Neural cell (in vitro differentiated cells): ENCODE results near the gene COL18A1. TPM values are rescaled to one million over a fixed set of nuclear protein-coding genes. Genes with fewer than 3 reads are reported as not detected.

Experiments used
- H2AFZ ChIP-seq: fragments of 200-600, 300-800 bp; sonication (generic), shearing (Covaris generic); 2 replicates; pipeline ENCODE4 v1.6.0; 2014; ENCODE audit warnings: low read depth, mild to moderate bottlenecking, antibody characterized with exemption, low read length, moderate library complexity
- H3F3A ChIP-seq: fragments of 200-600 bp; shearing (Covaris generic); 2 replicates; pipeline ENCODE4 v1.6.1; 2016; ENCODE audit warnings: mild to moderate bottlenecking, moderate library complexity, mixed read lengths, antibody characterized with exemption, low read length; ENCODE audit not compliant: insufficient read depth, poor library complexity, severe bottlenecking
- H3K27ac ChIP-seq: fragments of 200-600, 300-800 bp; sonication (generic), shearing (Covaris generic); 2 replicates; pipeline ENCODE4 v1.5.1; 2014; ENCODE audit warnings: mild to moderate bottlenecking, low read length, moderate library complexity
- H3K27me3 ChIP-seq: fragments of 300-800, 200-600 bp; sonication (generic), shearing (Covaris generic); 2 replicates; pipeline ENCODE4 v1.6.0; 2014; ENCODE audit warnings: mild to moderate bottlenecking, low read depth, low read length, moderate library complexity; ENCODE audit not compliant: insufficient read depth
- H3K36me3 ChIP-seq: fragments of 300-800, 200-600 bp; sonication (generic), shearing (Covaris generic); 2 replicates; pipeline ENCODE4 v1.5.1; 2014; ENCODE audit warnings: mild to moderate bottlenecking, antibody characterized with exemption, low read length, moderate library complexity; ENCODE audit not compliant: insufficient read depth
- H3K4me2 ChIP-seq: fragments of 300-800, 200-600 bp; sonication (generic), shearing (Covaris generic); 2 replicates; pipeline ENCODE4 v1.6.0; 2014; ENCODE audit warnings: mild to moderate bottlenecking, low read length
- H3K4me3 ChIP-seq: fragments of 300-800, 200-600 bp; sonication (generic), shearing (Covaris generic); 2 replicates; pipeline ENCODE4 v1.5.1; 2014; ENCODE audit warnings: mild to moderate bottlenecking, low read length, moderate library complexity
- H3K79me2 ChIP-seq: fragments of 200-600 bp; shearing (Covaris generic); replicated peaks from 2 replicates; pipeline ENCODE4 v1.6.0; 2014; ENCODE audit warnings: mild to moderate bottlenecking, low read length, moderate library complexity; ENCODE audit not compliant: insufficient read depth
- H3K9ac ChIP-seq: fragments of 300-800, 200-600 bp; sonication (generic), shearing (Covaris generic); 2 replicates; pipeline ENCODE4 v1.6.1; 2016; ENCODE audit warnings: mild to moderate bottlenecking, low read length, mixed read lengths
- H3K9me2 ChIP-seq: fragments of 200-600 bp; shearing (Covaris generic); 2 replicates; pipeline ENCODE4 v1.6.1; 2016; ENCODE audit warnings: mild to moderate bottlenecking, low read length, mixed read lengths; ENCODE audit not compliant: insufficient read depth
- H3K9me3 ChIP-seq: fragments of 200-600, 300-800 bp; sonication (generic), shearing (Covaris generic); 2 replicates; pipeline ENCODE4 v1.6.1; 2016; ENCODE audit warnings: mild to moderate bottlenecking, mixed run types, low read length, moderate library complexity, mixed read lengths
- H4K20me1 ChIP-seq: fragments of 200-600 bp; shearing (Covaris generic); 2 replicates; pipeline ENCODE4 v1.6.1; 2016; ENCODE audit warnings: mild to moderate bottlenecking, mixed run types; ENCODE audit not compliant: insufficient read depth
- CTCF ChIP-seq: fragments of 450-650 bp; IDR thresholded peaks from 2 replicates; pipeline ENCODE4 v1.5.1; 2014; ENCODE audit warnings: antibody characterized with exemption, mild to moderate bottlenecking, moderate library complexity; ENCODE audit not compliant: poor library complexity, severe bottlenecking
- EP300 ChIP-seq: fragments of 450-650 bp; conservative IDR thresholded peaks from 2 replicates; pipeline ENCODE4 v1.6.1; 2014; ENCODE audit warnings: antibody characterized with exemption, mild to moderate bottlenecking, moderate library complexity; ENCODE audit not compliant: poor library complexity, severe bottlenecking
- EZH2 ChIP-seq: fragments of 200-600, 300-800 bp; shearing (Covaris generic), sonication (generic); IDR thresholded peaks from 2 replicates; pipeline ENCODE4 v1.6.1; 2014; ENCODE audit warnings: antibody characterized with exemption, low read length, borderline replicate concordance, mild to moderate bottlenecking; ENCODE audit not compliant: insufficient read depth, poor library complexity, severe bottlenecking
- MXI1 ChIP-seq: fragments of 450-650 bp; conservative IDR thresholded peaks from 2 replicates; pipeline ENCODE4 v1.6.1; 2014; ENCODE audit warnings: antibody characterized with exemption, mild to moderate bottlenecking; ENCODE audit not compliant: poor library complexity, severe bottlenecking
- POLR2AphosphoS5 ChIP-seq: IDR thresholded peaks from 2 replicates; pipeline ENCODE4 v1.6.1; 2012
- RAD21 ChIP-seq: fragments of 450-650 bp; conservative IDR thresholded peaks from 2 replicates; pipeline ENCODE4 v1.6.1; 2014; ENCODE audit warnings: antibody characterized with exemption, mild to moderate bottlenecking, moderate library complexity
- SMC3 ChIP-seq: fragments of 450-650 bp; conservative IDR thresholded peaks from 2 replicates; pipeline ENCODE4 v1.6.1; 2014; ENCODE audit warnings: antibody characterized with exemption, mild to moderate bottlenecking, moderate library complexity; ENCODE audit not compliant: poor library complexity
- TAF1 ChIP-seq: IDR thresholded peaks from 2 replicates; pipeline ENCODE4 v1.6.1; 2012; ENCODE audit warnings: low read depth
- polyA plus RNA-seq: library from polyadenylated mRNA; depleted of rRNA; stranded (reverse); fragments of >200 nt; gene quantifications from 2 replicates; pipeline ENCODE4 v1.2.3, GENCODE V29; 2014
- TF ChIP-seq, protein P1 (sequence below): IDR thresholded peaks from 2 replicates; pipeline ENCODE4 v1.6.1; 2012; ENCODE audit warnings: borderline replicate concordance

COL18A1 gene
- polyA plus RNA-seq, 1 donor from 2014 or later, result 2.5 TPM

DNA sequence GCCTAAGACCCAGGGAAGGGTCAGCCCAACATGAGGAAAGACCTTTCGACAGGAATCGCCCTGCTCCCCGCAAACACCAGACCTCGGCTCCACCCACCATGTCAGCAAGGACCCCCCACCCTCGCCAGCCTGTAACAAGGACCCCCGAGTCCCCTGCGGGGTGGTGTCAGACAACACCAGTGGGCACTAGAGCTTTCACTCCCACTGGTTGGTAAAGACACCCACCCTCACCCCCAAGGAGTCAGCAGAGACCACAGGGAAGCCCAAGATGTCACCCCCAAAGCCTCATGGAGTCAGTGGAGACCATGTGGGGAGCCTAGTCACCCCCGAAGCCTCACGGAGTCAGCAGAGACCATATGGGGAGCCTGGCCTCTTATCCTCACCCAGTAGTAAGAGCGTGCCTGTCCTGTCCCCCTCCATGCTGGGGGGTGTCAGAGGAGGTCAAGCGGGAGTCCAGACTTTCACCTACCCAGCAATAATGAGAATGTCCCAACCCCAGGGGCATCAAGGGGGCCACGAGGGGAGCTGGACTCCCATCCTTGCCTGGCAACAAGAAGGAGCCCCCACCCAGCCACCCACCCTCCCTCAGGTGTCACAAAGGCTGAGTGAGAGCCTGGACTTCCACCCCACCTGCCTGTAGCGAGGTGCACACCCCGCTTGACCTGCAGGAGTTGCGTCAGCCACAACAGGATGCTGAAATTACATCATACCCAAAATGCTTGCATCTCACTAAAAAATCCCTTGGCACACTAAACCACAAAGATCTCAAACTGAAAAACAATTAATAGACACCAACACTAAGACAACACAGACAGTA is 112.5 kb downstream of the COL18A1 start:
- Histone ChIP-seq H3K9ac (no peak overlapping the region), H3K4me2 (no peak overlapping the region), H3K36me3 (peaks cover 5% of the 10 kb centered on the region)

GRCh38 chr21:45518742-45519141 is 113.8 kb downstream of the COL18A1 start:
- H4K20me1 ChIP-seq, result no peaks in the 10 kb centered on the region
- no peaks in the 10 kb centered on the region for H3K27me3 ChIP-seq
- H3K9me3 ChIP-seq, result no peaks in the 10 kb centered on the region
- H3K36me3 ChIP-seq, result peaks cover 8% of the 10 kb centered on the region
- no peak for TF ChIP-seq POLR2AphosphoS5
- no peak for TF ChIP-seq EZH2
- TF ChIP-seq, protein P1, sequence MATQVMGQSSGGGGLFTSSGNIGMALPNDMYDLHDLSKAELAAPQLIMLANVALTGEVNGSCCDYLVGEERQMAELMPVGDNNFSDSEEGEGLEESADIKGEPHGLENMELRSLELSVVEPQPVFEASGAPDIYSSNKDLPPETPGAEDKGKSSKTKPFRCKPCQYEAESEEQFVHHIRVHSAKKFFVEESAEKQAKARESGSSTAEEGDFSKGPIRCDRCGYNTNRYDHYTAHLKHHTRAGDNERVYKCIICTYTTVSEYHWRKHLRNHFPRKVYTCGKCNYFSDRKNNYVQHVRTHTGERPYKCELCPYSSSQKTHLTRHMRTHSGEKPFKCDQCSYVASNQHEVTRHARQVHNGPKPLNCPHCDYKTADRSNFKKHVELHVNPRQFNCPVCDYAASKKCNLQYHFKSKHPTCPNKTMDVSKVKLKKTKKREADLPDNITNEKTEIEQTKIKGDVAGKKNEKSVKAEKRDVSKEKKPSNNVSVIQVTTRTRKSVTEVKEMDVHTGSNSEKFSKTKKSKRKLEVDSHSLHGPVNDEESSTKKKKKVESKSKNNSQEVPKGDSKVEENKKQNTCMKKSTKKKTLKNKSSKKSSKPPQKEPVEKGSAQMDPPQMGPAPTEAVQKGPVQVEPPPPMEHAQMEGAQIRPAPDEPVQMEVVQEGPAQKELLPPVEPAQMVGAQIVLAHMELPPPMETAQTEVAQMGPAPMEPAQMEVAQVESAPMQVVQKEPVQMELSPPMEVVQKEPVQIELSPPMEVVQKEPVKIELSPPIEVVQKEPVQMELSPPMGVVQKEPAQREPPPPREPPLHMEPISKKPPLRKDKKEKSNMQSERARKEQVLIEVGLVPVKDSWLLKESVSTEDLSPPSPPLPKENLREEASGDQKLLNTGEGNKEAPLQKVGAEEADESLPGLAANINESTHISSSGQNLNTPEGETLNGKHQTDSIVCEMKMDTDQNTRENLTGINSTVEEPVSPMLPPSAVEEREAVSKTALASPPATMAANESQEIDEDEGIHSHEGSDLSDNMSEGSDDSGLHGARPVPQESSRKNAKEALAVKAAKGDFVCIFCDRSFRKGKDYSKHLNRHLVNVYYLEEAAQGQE, result no peak
- TF ChIP-seq TAF1, result no peak
- no peak for TF ChIP-seq MXI1
- no peak for TF ChIP-seq CTCF
- no peak for TF ChIP-seq RAD21
- TF ChIP-seq SMC3, result no peak
- TF ChIP-seq EP300, result no peak
- no peaks in the 10 kb centered on the region for H3K79me2 ChIP-seq
- no peak overlapping the region for H2AFZ ChIP-seq
- H3F3A ChIP-seq, result no peaks in the 10 kb centered on the region
- no peaks in the 10 kb centered on the region for H3K9me2 ChIP-seq
- H3K4me3 ChIP-seq, result no peak overlapping the region
- H3K9ac ChIP-seq, result no peak overlapping the region
- H3K4me2 ChIP-seq, result no peak overlapping the region
- no peak overlapping the region for H3K27ac ChIP-seq

More for the DNA sequence above, 112.5 kb downstream of the COL18A1 start:
- H4K20me1 ChIP-seq, result no peaks in the 10 kb centered on the region
- H3K27ac ChIP-seq, result no peak overlapping the region
- no peaks in the 10 kb centered on the region for H3K79me2 ChIP-seq
- no peaks in the 10 kb centered on the region for H3K27me3 ChIP-seq
- no peaks in the 10 kb centered on the region for H3K9me3 ChIP-seq
- H3F3A ChIP-seq, result no peaks in the 10 kb centered on the region
- no peak overlapping the region for H3K4me3 ChIP-seq
- no peak overlapping the region for H2AFZ ChIP-seq
- H3K9me2 ChIP-seq, result no peaks in the 10 kb centered on the region
- TF ChIP-seq EZH2, result no peak
- no peak for TF ChIP-seq TAF1
- TF ChIP-seq POLR2AphosphoS5, result no peak
- no peak for TF ChIP-seq MXI1
